GM12874 (cell line): ENCODE results near the gene DDX1.

ENCODE experiments used
- TF ChIP-seq, protein P1 (sequence below): IDR thresholded peaks from 2 replicates; pipeline ENCODE4 v1.5.1; 2011; ENCODE audit warnings: low read depth, mild to moderate bottlenecking, control low read depth, low read length, moderate library complexity; ENCODE audit not compliant: insufficient read depth

Gene DDX1

GRCh38 chr2:15662579-15662978, 70.9 kb downstream of the DDX1 start:
- TF ChIP-seq, protein P1, sequence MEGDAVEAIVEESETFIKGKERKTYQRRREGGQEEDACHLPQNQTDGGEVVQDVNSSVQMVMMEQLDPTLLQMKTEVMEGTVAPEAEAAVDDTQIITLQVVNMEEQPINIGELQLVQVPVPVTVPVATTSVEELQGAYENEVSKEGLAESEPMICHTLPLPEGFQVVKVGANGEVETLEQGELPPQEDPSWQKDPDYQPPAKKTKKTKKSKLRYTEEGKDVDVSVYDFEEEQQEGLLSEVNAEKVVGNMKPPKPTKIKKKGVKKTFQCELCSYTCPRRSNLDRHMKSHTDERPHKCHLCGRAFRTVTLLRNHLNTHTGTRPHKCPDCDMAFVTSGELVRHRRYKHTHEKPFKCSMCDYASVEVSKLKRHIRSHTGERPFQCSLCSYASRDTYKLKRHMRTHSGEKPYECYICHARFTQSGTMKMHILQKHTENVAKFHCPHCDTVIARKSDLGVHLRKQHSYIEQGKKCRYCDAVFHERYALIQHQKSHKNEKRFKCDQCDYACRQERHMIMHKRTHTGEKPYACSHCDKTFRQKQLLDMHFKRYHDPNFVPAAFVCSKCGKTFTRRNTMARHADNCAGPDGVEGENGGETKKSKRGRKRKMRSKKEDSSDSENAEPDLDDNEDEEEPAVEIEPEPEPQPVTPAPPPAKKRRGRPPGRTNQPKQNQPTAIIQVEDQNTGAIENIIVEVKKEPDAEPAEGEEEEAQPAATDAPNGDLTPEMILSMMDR: no peak

DNA sequence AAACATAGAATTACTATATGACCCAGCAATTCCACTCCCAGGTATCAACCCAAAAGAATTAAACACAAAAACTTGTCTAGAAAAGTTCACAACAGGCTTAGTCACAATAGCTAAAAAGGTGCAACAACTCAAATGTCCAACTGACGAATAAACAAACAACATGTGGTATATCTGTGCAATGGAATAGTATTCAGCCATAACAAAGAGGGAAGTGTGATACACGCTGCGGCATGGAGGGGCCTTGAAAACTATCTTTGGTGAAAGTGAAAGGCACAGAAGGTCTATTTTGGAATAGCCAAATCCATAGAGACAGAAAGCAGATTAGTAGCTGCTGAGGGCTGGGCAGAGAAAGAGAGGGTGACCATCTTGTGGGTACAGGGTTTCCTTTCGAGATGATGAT, 72.1 kb downstream of the DDX1 start:
- TF ChIP-seq, protein P1: no peak

- TF ChIP-seq, protein P1: no peak
Observed at GRCh38 chr2:15664273-15665066, 72.8 kb downstream of the DDX1 start.

- TF ChIP-seq, protein P1: no peak
Observed at GRCh38 chr2:15665067-15665942, 73.6 kb downstream of the DDX1 start.

GRCh38 chr2:15665943-15666460, 74.3 kb downstream of the DDX1 start:
- TF ChIP-seq, protein P1: no peak

- TF ChIP-seq, protein P1: no peak
Observed at GRCh38 chr2:15666861-15667808, 75.5 kb downstream of the DDX1 start.
